Mammary epithelial cell (primary cell): ENCODE data around the gene GPR37L1.

Source experiments
- CTCF ChIP-seq, 2 donors: IDR thresholded peaks in 1 of 2; conservative IDR thresholded peaks in 1 of 2; 2 replicates each; pipeline ENCODE4 v1.5.1; 2011 to 2012; ENCODE audit warnings: inconsistent platforms in 2 of 2, low read length in 2 of 2, mild to moderate bottlenecking in 2 of 2, control low read depth in 1 of 2, low read depth in 1 of 2; ENCODE audit not compliant: insufficient read depth in 1 of 2; ENCODE audit errors: extremely low read depth in 1 of 2
- EZH2 ChIP-seq: IDR thresholded peaks from 2 replicates; pipeline ENCODE4 v1.6.1; 2012; ENCODE audit warnings: low read length, inconsistent platforms, borderline replicate concordance

- TF ChIP-seq EZH2 (no peak), CTCF (conservative IDR thresholded peaks at IDR 0.05 in 1 of 2, IDR thresholded peaks at IDR 0.05 in 1 of 2; ENCODE audit: extremely low read depth in 1 of 2, insufficient read depth in 1 of 2, low read depth in 1 of 2, low read length in 2 of 2) (no peak)
These were observed 42.7 kb downstream of the GPR37L1 start for GRCh38 chr1:202165267-202165941.
